GM18498 (cell line): ENCODE data around the gene MRAP.

Experiments used
- ATAC-seq: cut with Tn5 transposase; IDR thresholded peaks from one replicate; pipeline ENCODE4 v1.9.1; 2021; ENCODE audit warnings: mild to moderate bottlenecking, moderate library complexity; ENCODE audit not compliant: unreplicated experiment

The MRAP gene

DNA sequence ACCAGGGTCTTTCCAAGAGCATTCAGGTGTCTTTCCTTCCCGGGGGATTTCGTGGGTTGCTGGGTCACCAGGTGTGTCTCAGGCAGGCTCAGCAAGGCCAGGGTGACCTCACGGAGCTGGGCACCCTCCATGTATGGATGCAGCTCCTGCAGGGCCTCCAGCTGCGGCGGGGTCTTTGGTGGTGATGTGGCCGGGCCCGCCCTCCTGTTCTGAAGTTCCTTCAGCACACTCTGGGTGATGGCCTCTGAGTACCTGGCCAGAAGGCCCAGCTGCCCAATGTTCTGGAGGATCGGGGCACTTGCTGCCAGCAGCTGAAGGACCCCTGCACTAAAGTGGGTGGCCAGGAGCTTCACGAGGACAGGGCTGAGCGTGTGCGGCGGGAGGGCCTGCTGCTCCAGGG is 48.7 kb downstream of the MRAP start:
- no peak for ATAC-seq

DNA sequence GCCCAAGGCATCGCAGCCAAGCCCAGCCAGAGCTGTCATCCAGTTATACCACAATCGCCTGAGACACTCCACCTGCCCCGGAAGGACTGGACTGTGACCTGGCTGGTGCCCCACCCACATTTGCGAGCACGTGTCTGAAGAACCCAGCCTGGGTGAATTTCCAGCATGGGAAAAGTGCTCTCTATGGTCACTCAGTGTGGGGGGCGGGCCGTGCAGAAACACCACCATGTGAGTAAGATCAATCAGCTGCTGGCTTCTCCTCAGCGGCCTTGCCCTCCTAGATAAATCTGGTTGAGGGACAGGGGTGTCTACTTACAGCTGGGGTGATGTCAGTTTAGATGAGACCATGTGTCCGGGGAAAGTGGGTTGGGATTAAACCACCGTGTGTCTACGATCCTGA is 49.3 kb downstream of the MRAP start:
- no peak for ATAC-seq

DNA sequence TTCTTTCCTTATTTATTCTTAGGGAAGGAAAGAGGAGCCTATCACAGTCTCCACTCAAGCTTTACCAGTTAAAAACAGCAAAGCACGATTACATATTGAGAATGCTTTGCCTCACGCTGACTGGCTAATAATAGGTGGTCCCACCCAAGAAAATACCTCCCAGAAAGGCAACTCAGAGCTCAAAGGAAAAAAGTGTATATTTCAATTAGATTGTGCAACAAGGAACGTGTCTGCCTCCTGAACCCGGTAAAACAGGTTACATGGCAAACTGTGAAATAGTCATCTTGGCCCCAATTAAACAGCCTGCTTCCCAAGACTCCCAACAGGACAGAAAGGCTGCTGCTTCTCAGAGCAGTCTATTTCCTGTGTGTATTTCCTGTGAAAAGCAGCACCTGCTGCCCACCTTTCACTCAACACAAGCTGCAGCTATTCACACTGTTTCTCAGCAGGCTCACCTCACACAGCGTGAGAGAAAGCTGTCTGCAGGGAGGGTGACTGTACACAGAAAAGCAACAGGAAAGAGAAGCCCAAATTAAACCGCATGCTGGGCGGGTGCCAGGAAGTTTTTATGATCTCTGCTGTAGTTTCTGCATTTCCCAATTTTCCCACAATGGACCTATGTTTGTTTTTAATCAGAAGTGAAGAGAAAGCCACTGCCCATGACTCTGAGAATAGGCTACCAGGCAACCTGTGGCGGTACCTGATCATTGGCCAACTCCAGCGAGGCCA is 50.1 kb downstream of the MRAP start:
- no peak for ATAC-seq

DNA sequence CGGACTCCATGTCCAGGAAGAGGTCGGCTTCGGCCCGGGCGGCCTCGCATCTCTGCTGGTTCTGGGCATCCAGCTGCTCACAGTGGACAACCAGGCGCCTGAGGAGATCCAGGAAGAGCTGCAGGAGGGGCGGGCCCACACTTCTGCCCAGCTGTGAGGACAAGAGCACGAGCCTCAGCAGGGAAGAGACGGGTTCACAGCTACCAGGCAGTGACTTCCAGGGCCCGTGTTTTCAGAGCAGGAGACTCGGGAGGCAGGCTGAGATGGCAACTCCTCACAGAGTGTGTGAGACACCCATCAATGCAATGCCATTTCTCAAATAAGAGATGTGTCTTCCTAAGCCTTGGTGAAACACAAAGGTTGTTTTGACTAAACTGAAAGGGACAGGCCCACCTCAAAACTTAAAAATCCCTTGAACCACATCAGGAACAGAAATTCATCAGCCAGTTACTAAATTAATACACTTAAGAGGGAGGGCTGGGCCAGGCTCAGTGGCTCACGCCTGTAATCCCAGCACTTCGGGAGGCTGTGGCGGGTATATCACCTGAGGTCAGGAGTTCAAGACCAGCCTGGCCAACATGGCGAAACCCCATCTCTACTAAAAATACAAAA is 50.8 kb downstream of the MRAP start:
- ATAC-seq, result no peak

DNA sequence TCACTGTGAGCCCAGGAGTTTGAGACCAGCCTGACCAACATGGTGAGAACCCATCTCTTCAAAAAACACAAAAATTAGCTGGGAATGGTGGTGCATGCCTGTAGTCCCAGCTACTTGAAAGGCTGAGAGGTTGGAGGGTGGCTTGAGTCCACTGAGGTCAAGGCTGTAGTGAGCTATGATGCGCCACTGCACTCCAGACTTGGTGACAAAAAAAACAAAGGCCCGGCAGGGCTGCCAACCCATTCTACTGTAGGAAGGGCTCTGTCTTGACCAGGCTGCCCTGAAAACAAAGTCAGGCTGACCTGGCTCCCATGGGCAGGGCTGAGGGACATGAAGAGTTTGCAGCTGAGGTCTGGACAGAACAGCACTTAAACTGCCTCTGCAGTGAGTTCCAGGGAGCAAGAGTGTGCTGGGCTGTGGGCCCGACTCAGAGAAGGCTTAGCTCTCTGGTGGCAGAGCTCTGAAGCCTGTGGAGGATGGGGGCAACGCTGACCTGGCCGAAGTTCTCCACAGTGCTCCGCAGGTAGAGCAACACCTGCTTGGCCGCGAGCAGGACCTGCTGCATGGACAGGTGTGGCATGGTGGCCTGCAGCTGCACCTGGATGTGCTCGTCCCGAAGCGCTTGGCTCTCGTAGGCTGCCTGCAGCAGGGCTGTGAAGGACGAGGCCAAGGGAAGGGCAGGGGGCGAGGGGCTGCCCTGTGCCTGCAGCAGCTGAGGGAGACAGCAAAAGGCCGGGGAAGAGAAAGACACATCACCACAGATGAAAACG is 51.7 kb downstream of the MRAP start:
- no peak for ATAC-seq

DNA sequence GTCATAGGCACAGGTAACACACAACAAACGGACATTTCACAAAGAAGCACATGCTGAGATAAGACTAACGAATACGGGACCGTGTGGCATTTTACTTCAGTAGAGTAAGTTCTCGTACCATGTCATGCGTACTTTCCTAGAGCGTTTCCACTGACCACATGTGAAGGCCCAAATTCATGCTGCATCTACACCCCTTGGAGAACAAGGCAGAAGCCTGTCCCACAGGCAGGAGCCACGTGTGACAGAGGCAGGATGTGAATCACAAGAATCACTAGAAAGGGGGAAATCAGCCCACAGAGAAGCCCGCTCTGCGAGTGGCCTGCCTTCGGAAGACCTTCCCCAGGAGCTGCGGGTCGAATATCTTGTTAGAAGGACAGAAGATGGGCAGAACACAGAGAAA is 52.3 kb downstream of the MRAP start:
- ATAC-seq, result no peak

DNA sequence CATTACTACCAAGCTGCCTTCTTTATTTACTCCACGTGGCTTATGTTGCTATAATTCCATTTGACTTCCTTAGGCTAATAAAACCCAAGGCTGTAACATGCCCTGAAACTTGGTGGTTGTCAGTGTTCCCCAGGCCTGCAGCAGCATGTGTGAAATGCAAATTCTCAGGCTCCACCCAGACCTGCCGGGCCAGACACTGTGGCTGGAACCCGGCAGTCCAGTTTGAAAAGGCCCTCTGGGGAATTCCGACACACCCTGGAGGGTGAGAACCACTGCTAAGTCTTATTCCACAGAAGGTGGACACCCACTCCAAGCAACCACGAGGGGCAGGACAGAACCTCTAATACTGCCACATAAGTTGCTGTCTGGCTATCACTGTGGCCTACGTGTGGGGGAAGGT is 52.8 kb downstream of the MRAP start:
- no peak for ATAC-seq

GRCh38 chr21:32352526-32352925 is 53.9 kb downstream of the MRAP start:
- no peak for ATAC-seq

DNA sequence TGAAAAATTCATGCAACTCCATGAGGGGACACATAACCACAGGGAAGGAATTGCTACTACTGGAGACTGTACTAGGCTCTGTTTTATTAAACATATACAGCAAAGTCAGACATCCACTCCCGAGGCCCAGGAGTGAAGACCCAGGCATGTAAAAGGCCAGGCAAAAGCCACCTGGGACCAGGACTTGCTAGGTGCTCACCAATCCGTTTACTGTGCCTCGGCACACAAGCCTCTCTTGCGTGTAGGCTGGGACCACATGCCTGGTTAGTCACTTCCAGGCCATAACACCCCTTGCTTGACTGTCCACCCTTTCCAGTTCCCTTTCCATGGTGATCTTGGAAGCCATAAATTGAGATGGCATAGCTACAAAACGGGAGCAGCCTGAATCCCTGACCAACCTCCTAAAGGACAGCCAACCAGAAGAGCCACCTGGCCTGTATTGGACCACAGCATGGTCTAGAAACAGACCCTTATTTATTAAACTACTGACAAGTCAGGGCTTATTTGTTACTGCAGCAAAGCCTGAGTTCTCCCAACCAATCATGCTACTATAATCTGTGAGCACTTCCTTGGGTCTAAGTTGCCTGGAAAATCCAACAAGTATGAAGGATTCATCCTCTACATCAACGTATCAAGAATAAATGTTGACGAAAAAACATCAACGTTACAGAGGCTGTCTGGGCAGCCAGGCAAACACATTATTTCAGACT is 54.5 kb downstream of the MRAP start:
- no peak for ATAC-seq

DNA sequence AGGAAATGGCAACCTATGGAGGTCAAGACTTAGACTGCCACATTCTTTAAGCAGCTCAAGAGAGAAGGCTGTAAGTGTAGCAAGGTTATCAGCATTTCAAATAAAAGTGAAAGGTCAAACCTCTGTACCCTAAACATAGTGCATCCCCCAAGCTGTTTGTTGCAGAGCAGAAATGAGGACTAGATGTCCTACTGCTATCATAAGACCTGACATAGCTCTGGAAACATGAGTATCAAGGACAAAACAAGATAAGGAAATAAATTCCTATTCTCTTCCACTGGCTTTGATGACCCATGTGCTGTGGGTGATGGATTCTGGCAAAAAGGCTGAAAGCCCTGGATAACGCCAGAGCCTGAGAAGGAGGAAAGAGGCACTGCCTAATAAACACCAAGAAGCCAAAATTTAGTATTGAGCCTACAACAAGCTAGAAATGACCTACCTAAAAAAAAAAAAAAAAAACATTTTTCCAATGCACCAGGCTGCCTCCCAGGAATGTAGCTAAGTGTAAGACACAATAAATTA is 58.3 kb downstream of the MRAP start:
- ATAC-seq, result no peak

GRCh38 chr21:32359719-32360260 is 61.1 kb downstream of the MRAP start:
- no peak for ATAC-seq

- no peak for ATAC-seq
These were observed 61.8 kb downstream of the MRAP start for GRCh38 chr21:32360401-32360975.
